Suprapubic skin (tissue), 4 donors: ENCODE data around the gene ZNF169. TPM values are rescaled to one million over a fixed set of nuclear protein-coding genes. Genes with fewer than 3 reads are reported as not detected.
"Not testable (repeated sequence)": the region's sequence is repeated elsewhere in the genome, so short reads cannot be mapped to it uniquely, and the experiment has no call there.

ENCODE experiments used
- DNase-seq, 2 donors: peaks; one replicate each; pipeline ENCODE4 v3.0.0-alpha.2; 2019; ENCODE audit warnings: low spot score in 2 of 2
- H3K27ac ChIP-seq: fragments of 200-600 bp; sonication (generic); one replicate; pipeline ENCODE4 v1.5.1; 2019
- H3K27me3 ChIP-seq: fragments of 200-600 bp; sonication (generic); one replicate; pipeline ENCODE4 v1.5.1; 2019
- H3K36me3 ChIP-seq: fragments of 200-600 bp; sonication (generic); one replicate; pipeline ENCODE4 v1.5.1; 2019
- H3K4me1 ChIP-seq: fragments of 200-600 bp; sonication (generic); one replicate; pipeline ENCODE4 v1.5.1; 2019
- H3K4me3 ChIP-seq: fragments of 200-600 bp; sonication (generic); one replicate; pipeline ENCODE4 v1.5.1; 2019; ENCODE audit warnings: mild to moderate bottlenecking
- H3K9me3 ChIP-seq: fragments of 200-600 bp; sonication (generic); one replicate; pipeline ENCODE4 v1.5.1; 2019
- CTCF ChIP-seq, 2 donors: fragments of 200-600 bp in 1 of 2; fragments of 450-650 bp in 1 of 2; sonication (generic) in 1 of 2; IDR thresholded peaks; one replicate each; pipeline ENCODE4 v1.5.1; 2016 to 2019; ENCODE audit warnings: antibody characterized with exemption in 2 of 2, mild to moderate bottlenecking in 1 of 2, moderate library complexity in 1 of 2
- EP300 ChIP-seq: sonication (generic); formaldehyde crosslinking; IDR thresholded peaks from one replicate; pipeline ENCODE4 v1.6.1; 2017; ENCODE audit warnings: antibody characterized with exemption
- POLR2A ChIP-seq, 2 donors: fragments of 450-650 bp; IDR thresholded peaks; one replicate each; pipeline ENCODE4 v1.6.1; 2017; ENCODE audit warnings: antibody characterized with exemption in 2 of 2, mild to moderate bottlenecking in 2 of 2, moderate library complexity in 2 of 2
- POLR2AphosphoS5 ChIP-seq, 3 donors: sonication (generic); formaldehyde crosslinking; IDR thresholded peaks; one replicate each; pipeline ENCODE4 v1.6.1; 2017; ENCODE audit warnings: antibody characterized with exemption in 3 of 3
- WGBS: methylation state at CpG from one replicate; pipeline ENCODE4 v1.1.5; 2018; 5-methylcytosine and 5-hydroxymethylcytosine counted together
- total RNA-seq, 4 donors: library from RNA; depleted of rRNA; stranded (reverse); fragments of >200 nt; gene quantifications; one replicate each; pipeline ENCODE4 v1.1.0, GENCODE V29; 2016

Gene ZNF169
- total RNA-seq, 4 donors from 2014 or later: 5.8 to 24.4 (median 9.6) TPM

GRCh38 chr9:94222870-94223269 lies 36.2 kb upstream of the ZNF169 start:
- no peak for DNase-seq
- no peak for TF ChIP-seq EP300
- 85% methylated on average over 1 of the region's 1 CpG for WGBS
- Histone ChIP-seq H3K4me1 (no peaks in the 10 kb centered on the region), H3K4me3 (no peak overlapping the region), H3K36me3 (no peaks in the 10 kb centered on the region), H3K9me3 (no peaks in the 10 kb centered on the region), H3K27ac (no peak overlapping the region), H3K27me3 (no peaks in the 10 kb centered on the region)

- DNase-seq, H3K27me3 ChIP-seq, H3K36me3 ChIP-seq, H3K4me1 ChIP-seq, H3K27ac ChIP-seq, H3K4me3 ChIP-seq, H3K9me3 ChIP-seq: not testable (repeated sequence)
- WGBS: 90% methylated on average over 2 of the region's 2 CpGs
Measured at GRCh38 chr9:94225413-94225812, 33.7 kb upstream of the ZNF169 start.

GRCh38 chr9:94228616-94229015 lies 30.5 kb upstream of the ZNF169 start:
- Histone ChIP-seq H3K36me3 (no peaks in the 10 kb centered on the region), H3K27ac (no peak overlapping the region), H3K4me3 (no peak overlapping the region), H3K27me3 (peaks cover 7% of the 10 kb centered on the region), H3K9me3 (no peaks in the 10 kb centered on the region), H3K4me1 (no peaks in the 10 kb centered on the region)
- TF ChIP-seq CTCF (IDR thresholded peaks at IDR 0.05): no peak
- TF ChIP-seq EP300: no peak
- TF ChIP-seq POLR2A (IDR thresholded peaks at IDR 0.05): no peak
- TF ChIP-seq POLR2AphosphoS5 (IDR thresholded peaks at IDR 0.05): no peak
- DNase-seq: no peak

- TF ChIP-seq CTCF (IDR thresholded peaks at IDR 0.05) (no peak), POLR2AphosphoS5 (IDR thresholded peaks at IDR 0.05) (no peak), POLR2A (IDR thresholded peaks at IDR 0.05) (no peak), EP300 (no peak)
- Histone ChIP-seq H3K36me3 (no peaks in the 10 kb centered on the region), H3K4me1 (no peaks in the 10 kb centered on the region), H3K4me3 (no peak overlapping the region), H3K27me3 (peaks cover 7% of the 10 kb centered on the region), H3K9me3 (no peaks in the 10 kb centered on the region), H3K27ac (no peak overlapping the region)
- 88% methylated on average over 3 of the region's 3 CpGs for WGBS
- no peak for DNase-seq
Measured at GRCh38 chr9:94232428-94232827, 26.7 kb upstream of the ZNF169 start.

GRCh38 chr9:94241098-94241497 lies 18.0 kb upstream of the ZNF169 start:
- not testable (repeated sequence) for H3K27me3 ChIP-seq, DNase-seq, H3K4me1 ChIP-seq, H3K9me3 ChIP-seq, H3K36me3 ChIP-seq, H3K27ac ChIP-seq, H3K4me3 ChIP-seq
- WGBS: 93% methylated on average over 4 of the region's 4 CpGs

- Histone ChIP-seq H3K9me3 (no peaks in the 10 kb centered on the region), H3K27ac (no peak overlapping the region), H3K36me3 (no peaks in the 10 kb centered on the region), H3K4me3 (no peak overlapping the region), H3K4me1 (no peaks in the 10 kb centered on the region), H3K27me3 (no peaks in the 10 kb centered on the region)
- TF ChIP-seq POLR2AphosphoS5 (IDR thresholded peaks at IDR 0.05) (no peak), CTCF (IDR thresholded peaks at IDR 0.05) (no peak), POLR2A (IDR thresholded peaks at IDR 0.05) (no peak), EP300 (no peak)
- no peak for DNase-seq
- 84% methylated on average over 2 of the region's 2 CpGs for WGBS
Measured at GRCh38 chr9:94245651-94246050, 13.4 kb upstream of the ZNF169 start.

- no peak overlapping the region for H3K27ac ChIP-seq
- no peaks in the 10 kb centered on the region for H3K27me3 ChIP-seq
- TF ChIP-seq CTCF (IDR thresholded peaks at IDR 0.05) (no peak), POLR2AphosphoS5 (IDR thresholded peaks at IDR 0.05) (no peak), POLR2A (IDR thresholded peaks at IDR 0.05) (no peak), EP300 (no peak)
- no peaks in the 10 kb centered on the region for H3K36me3 ChIP-seq
- WGBS: 31% methylated on average over 4 of the region's 4 CpGs
- no peak for DNase-seq
- H3K4me3 ChIP-seq: no peak overlapping the region
- H3K9me3 ChIP-seq: no peaks in the 10 kb centered on the region
- H3K4me1 ChIP-seq: no peaks in the 10 kb centered on the region
Measured at GRCh38 chr9:94250456-94250855, 8.6 kb upstream of the ZNF169 start.
